Small intestine (tissue), 7 donors: ENCODE measurements around the gene RHBDL1. TPM values are rescaled to one million over a fixed set of nuclear protein-coding genes. Genes with fewer than 3 reads are reported as not detected.

Experiments
- DNase-seq, 2 donors: peaks; one replicate each; pipeline versions ENCODE4 v3.0.0 to v3.0.0-alpha.2; 2013
- FAIRE-seq: peaks from 2 replicates; lab custom pipeline; 2012; peaks lifted over from hg19 to GRCh38; lab: Jason Lieb, UNC
- H3K27ac ChIP-seq, 3 donors: one replicate each; pipeline ENCODE4 v1.5.1; 2013; ENCODE audit warnings: low read length in 2 of 3, mild to moderate bottlenecking in 2 of 3, control low read depth in 1 of 3, inconsistent platforms in 1 of 3, low read depth in 1 of 3, moderate library complexity in 1 of 3
- H3K27me3 ChIP-seq, 3 donors: one replicate each; pipeline ENCODE4 v1.6.1; 2013; ENCODE audit warnings: low read length in 3 of 3, inconsistent platforms in 1 of 3; ENCODE audit not compliant: control insufficient read depth in 3 of 3, insufficient read depth in 3 of 3
- H3K36me3 ChIP-seq, 3 donors: one replicate each; pipeline ENCODE4 v1.6.1; 2013; ENCODE audit warnings: low read length in 3 of 3, inconsistent platforms in 1 of 3, low read depth in 1 of 3, mild to moderate bottlenecking in 1 of 3, moderate library complexity in 1 of 3; ENCODE audit not compliant: control insufficient read depth in 3 of 3, insufficient read depth in 2 of 3
- H3K4me1 ChIP-seq, 3 donors: one replicate each; pipeline ENCODE4 v1.6.1; 2013; ENCODE audit warnings: low read length in 2 of 3, inconsistent platforms in 1 of 3, low read depth in 1 of 3, mild to moderate bottlenecking in 1 of 3, moderate library complexity in 1 of 3; ENCODE audit not compliant: control insufficient read depth in 3 of 3, insufficient read depth in 2 of 3
- H3K4me3 ChIP-seq, 3 donors: one replicate each; pipeline ENCODE4 v1.5.1; 2013; ENCODE audit warnings: low read length in 3 of 3, control low read depth in 1 of 3, inconsistent platforms in 1 of 3, low read depth in 1 of 3, mild to moderate bottlenecking in 1 of 3, moderate library complexity in 1 of 3
- H3K9me3 ChIP-seq, 2 donors: one replicate each; pipeline ENCODE4 v1.6.1; 2013; ENCODE audit warnings: low read depth in 1 of 2, low read length in 1 of 2; ENCODE audit not compliant: control insufficient read depth in 2 of 2, insufficient read depth in 1 of 2
- WGBS, 3 donors: extraction: QIAGEN DNeasy Blood & Tissue Kit; methylation state at CpG; one replicate each; pipeline ENCODE4 v1.1.7; 2013; 5-methylcytosine and 5-hydroxymethylcytosine counted together
- polyA plus RNA-seq, 4 donors: library from polyadenylated mRNA; stranded (reverse) in 3 of 4; unstranded in 1 of 4; fragments of 200-250 nt in 3 of 4; fragments of 120-200 nt in 1 of 4; gene quantifications; one replicate each; pipeline versions ENCODE4 v1.2.1 to v1.2.3, GENCODE V29; 2013
- donor health status: healthy with polysubstance abuse.
- donor health status: control.
- donor health status: control.
- donor health status: Bipolar disorder and iron deficiency.
- donor health status: healthy.

The RHBDL1 gene
- polyA plus RNA-seq, 4 donors: 2.7 to 6.2 (median 4.7) TPM

DNA sequence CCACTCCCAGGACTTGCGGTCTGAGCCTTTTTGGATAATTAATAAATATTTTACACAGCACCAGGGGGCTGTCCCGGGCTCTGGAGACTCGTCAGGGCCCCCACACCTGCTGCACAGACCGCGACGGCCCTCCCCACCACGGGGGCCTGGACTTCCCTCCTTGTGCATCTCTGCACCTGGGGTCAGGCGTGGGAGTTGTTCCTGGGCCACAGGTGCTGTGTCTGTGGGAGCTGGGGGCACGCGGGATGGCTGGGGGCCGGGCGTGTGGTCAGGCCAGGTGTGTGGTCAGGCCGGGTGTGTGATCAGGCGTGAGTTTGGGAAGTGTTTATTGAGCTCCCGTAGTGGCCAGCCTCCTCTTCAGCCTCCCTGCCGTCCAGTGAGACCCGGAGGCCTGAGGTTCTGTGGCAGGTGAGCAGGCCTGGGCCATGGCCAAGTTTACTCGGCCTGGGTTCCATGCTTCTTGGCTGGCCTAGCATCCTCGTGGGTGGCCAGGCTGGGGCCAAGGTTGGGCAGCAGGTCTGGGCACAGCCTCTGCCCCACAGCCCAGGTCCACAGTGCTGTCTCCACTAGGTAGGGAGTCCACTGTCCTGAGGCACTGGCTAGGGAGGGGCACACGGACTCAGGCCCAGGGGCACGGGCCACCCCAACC lies 2.9 kb downstream of the RHBDL1 start:
- Histone ChIP-seq H3K4me3 (no peak overlapping the region), H3K27me3 (peaks cover 0 to 3% (median 0%) of the 10 kb centered on the region in 3 donors), H3K36me3 (peaks cover 5 to 42% (median 8%) of the 10 kb centered on the region in 3 donors), H3K9me3 (no peaks in the 10 kb centered on the region), H3K27ac (peak overlapping the region in 1 of 3 donors; percentile 5), H3K4me1 (peaks cover 8 to 51% (median 10%) of the 10 kb centered on the region in 3 donors)
- 70 to 77% (median 76%) methylated on average over 19 to 21 of the region's 21 CpGs for WGBS, 3 donors
- DNase-seq: no peak
- FAIRE-seq: no peak

DNA sequence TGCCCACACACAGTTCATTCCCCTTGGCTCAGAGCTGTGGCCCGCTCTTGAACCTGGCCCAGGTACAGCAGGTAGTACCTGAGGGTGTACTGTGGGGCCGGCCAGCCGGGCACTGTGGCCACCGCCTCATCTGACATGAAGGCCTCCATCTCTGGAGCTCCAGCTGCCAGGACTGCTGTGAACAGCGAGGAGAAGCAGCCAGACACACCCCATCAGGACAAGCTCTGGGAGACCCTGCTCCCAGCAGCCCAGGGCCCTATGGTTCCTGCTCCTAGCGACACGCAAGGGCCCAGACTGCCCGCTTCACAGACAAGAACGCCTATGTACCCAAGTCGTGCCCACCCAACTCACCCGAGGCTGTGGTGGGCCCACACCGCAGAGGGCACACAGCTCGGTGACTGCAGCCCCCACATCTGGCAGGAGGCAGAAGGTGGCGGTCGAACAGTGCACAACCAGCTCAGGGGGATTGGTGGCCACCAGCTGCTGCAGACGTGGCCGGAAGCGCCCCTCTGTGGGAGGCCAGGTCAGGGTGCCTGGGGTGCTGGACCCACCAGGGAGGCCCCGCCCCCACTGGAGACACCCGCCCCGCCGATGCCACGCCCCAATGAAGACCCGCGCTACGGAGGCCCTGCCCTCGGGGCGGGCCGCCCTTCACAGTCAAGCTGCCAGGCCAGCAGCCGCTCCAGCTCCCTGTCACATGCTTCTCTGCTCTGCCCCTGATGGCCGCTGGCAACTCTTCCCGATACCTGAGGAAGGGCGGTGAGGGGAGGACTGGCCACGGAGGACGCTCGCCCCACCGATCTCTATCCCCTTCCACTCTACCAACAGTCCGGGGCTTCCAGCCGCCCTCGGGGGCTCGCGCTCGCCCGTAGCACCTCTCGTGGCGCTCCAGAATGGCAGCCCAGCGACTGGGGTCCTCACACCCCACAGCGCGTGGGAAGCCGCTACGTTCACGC lies 3.7 kb downstream of the RHBDL1 start:
- H3K4me1 ChIP-seq: peaks cover 8 to 54% (median 10%) of the 10 kb centered on the region in 3 donors
- no peaks in the 10 kb centered on the region for H3K9me3 ChIP-seq
- WGBS, 3 donors: 24 to 29% (median 24%) methylated on average over 41 to 52 of the region's 52 CpGs
- FAIRE-seq (no peak), DNase-seq (peak; percentile 51 to 85)
- peak overlapping the region in 2 of 3 donors; percentile 43 to 82 for H3K4me3 ChIP-seq
- peaks cover 5 to 37% (median 8%) of the 10 kb centered on the region in 3 donors for H3K36me3 ChIP-seq
- H3K27ac ChIP-seq: peak overlapping the region; percentile 69 to 89 (median 70)
- H3K27me3 ChIP-seq: peaks cover 0 to 3% (median 0%) of the 10 kb centered on the region in 3 donors

DNA sequence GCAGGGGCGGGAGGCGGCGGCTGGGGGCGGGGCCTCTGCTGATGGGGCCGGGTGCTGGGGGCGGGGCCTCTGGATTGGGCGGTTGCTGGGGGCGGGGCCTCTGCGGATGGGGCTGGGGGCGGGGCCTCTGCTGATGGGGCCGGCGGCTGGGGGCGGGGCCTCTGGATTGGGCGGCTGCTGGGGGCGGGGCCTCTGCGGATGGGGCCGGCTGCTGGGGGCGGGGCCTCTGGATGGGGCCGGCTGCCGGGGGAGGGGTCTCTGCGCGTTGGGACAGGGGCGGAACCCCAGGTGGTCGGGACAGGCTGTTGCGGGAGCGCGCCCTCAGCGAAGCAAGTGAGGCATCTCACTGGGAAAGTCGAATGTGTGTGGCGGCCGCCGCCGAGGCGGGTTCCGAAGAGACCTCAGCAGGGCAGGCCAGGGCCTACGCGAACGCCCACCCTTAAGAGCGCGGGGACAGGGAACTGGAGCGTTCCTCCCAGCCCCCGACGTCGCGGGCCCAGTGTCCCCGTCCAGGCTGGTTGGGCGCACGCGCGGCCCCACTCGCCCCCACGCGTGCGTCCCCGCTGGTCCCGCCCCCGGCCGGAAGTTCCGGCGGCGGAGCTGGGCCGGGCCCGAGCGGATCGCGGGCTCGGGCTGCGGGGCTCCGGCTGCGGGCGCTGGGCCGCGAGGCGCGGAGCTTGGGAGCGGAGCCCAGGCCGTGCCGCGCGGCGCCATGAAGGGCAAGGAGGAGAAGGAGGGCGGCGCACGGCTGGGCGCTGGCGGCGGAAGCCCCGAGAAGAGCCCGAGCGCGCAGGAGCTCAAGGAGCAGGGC lies 4.5 kb downstream of the RHBDL1 start, which contains the start of gene STUB1:
TSS of gene STUB1 (plus strand) at position 597 of the 811 bp plus-strand sequence. CDS start at position 713, 116 bp downstream.
- 0 to 1% (median 1%) methylated on average over 37 to 91 of the region's 91 CpGs for WGBS, 3 donors
- peaks cover 8 to 47% (median 9%) of the 10 kb centered on the region in 3 donors for H3K4me1 ChIP-seq
- FAIRE-seq (no peak), DNase-seq (peak; percentile 76 to 90)
- H3K4me3 ChIP-seq: peak within 1 kb of the TSS; percentile 79 to 90 (median 82)
- peaks cover 5 to 34% (median 8%) of the 10 kb centered on the region in 3 donors for H3K36me3 ChIP-seq
- H3K27me3 ChIP-seq: peaks cover 0 to 3% (median 0%) of the 10 kb centered on the region in 3 donors
- H3K9me3 ChIP-seq: no peaks in the 10 kb centered on the region
- peak within 1 kb of the TSS; percentile 82 to 97 (median 96) for H3K27ac ChIP-seq

DNA sequence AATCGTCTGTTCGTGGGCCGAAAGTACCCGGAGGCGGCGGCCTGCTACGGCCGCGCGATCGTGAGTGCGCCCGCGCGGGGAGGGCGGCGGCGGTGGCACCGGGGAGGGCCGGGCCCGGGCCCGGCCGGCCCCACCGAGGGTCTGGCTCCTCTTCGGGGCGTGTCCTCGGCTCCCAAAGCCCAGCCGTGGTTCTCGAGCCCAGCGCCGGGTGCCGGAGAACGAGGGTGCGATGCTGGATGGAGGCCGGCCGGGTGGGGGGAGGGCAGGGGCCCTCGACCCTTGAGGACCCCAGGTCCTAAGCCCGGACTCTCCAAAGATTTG lies 5.1 kb downstream of the RHBDL1 start:
- Histone ChIP-seq H3K4me3 (peak overlapping the region; percentile 79 to 90 (median 82)), H3K9me3 (no peaks in the 10 kb centered on the region), H3K27me3 (peaks cover 0 to 3% (median 0%) of the 10 kb centered on the region in 3 donors), H3K27ac (peak overlapping the region; percentile 46 to 96 (median 82)), H3K36me3 (peaks cover 5 to 40% (median 9%) of the 10 kb centered on the region in 3 donors), H3K4me1 (peaks cover 5 to 44% (median 6%) of the 10 kb centered on the region in 3 donors)
- no peak for FAIRE-seq
- no peak for DNase-seq
- WGBS, 3 donors: 0 to 1% (median 0%) methylated on average over 32 to 38 of the region's 38 CpGs

DNA sequence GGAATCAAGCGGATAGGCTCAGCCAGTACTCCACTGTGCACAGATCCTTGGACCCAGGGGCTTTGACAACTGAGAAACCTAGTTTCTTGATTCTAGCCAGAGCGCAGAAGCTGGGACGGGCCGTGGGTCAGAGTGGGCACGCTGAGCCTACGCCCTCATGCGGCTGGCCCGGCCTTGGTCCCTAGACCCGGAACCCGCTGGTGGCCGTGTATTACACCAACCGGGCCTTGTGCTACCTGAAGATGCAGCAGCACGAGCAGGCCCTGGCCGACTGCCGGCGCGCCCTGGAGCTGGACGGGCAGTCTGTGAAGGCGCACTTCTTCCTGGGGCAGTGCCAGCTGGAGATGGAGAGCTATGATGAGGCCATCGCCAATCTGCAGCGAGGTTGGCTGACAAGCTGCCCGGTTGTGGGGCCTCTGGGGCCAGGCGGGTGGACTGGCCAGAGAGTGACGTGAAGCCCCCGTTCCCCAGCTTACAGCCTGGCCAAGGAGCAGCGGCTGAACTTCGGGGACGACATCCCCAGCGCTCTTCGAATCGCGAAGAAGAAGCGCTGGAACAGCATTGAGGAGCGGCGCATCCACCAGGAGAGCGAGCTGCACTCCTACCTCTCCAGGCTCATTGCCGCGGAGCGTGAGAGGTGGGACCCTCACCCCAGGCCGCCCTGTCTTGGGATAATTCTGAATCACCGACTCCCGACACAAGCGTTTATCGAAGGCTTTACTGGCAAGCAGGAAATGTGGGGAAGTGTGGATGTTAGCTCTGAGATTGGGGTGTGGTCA lies 5.7 kb downstream of the RHBDL1 start:
- peaks cover 0 to 2% (median 0%) of the 10 kb centered on the region in 3 donors for H3K27me3 ChIP-seq
- H3K4me3 ChIP-seq: peak overlapping the region; percentile 79 to 90 (median 82)
- WGBS, 3 donors: 42 to 46% (median 43%) methylated on average over 44 of the region's 44 CpGs
- peaks cover 4 to 41% (median 5%) of the 10 kb centered on the region in 3 donors for H3K4me1 ChIP-seq
- peaks cover 5 to 44% (median 9%) of the 10 kb centered on the region in 3 donors for H3K36me3 ChIP-seq
- no peaks in the 10 kb centered on the region for H3K9me3 ChIP-seq
- H3K27ac ChIP-seq: peak overlapping the region; percentile 46 to 96 (median 82)
- DNase-seq (peak; percentile 50 to 54), FAIRE-seq (no peak)

DNA sequence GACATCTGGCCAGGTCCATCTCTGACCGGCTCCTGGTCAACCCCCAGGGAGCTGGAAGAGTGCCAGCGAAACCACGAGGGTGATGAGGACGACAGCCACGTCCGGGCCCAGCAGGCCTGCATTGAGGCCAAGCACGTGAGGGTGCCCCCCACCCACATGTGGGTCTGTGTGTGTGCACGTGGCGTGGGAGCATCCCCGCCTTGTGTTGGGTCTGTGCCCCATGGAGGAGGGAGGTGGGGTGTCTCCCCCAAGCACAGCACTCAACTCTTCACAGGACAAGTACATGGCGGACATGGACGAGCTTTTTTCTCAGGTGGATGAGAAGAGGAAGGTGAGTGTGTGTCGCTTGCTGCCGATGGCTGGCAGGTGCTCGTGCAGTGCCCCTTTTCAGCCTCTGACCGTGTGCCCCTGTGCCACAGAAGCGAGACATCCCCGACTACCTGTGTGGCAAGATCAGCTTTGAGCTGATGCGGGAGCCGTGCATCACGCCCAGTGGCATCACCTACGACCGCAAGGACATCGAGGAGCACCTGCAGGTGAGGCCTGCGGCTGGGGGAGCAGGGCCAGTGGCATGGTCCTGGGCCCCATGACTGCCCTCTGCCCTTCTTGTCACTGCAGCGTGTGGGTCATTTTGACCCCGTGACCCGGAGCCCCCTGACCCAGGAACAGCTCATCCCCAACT lies 6.4 kb downstream of the RHBDL1 start:
- H3K36me3 ChIP-seq: peaks cover 5 to 50% (median 10%) of the 10 kb centered on the region in 3 donors
- no peak overlapping the region for H3K27ac ChIP-seq
- FAIRE-seq: no peak
- H3K4me3 ChIP-seq: peak overlapping the region in 2 of 3 donors; percentile 79 to 82
- H3K9me3 ChIP-seq: no peaks in the 10 kb centered on the region
- no peaks in the 10 kb centered on the region for H3K27me3 ChIP-seq
- WGBS, 3 donors: 78 to 80% (median 80%) methylated on average over 28 of the region's 28 CpGs
- no peak for DNase-seq
- peaks cover 4 to 34% (median 5%) of the 10 kb centered on the region in 3 donors for H3K4me1 ChIP-seq
